CD4-positive, alpha-beta T cell treated with Interleukin-15 for 4 hours (primary cell): ENCODE results near the gene GRIK4.

Experiments
- DNase-seq: peaks from one replicate; pipeline ENCODE4 v3.0.0-alpha.2; 2020; ENCODE audit warnings: low spot score

GRIK4 gene

DNA sequence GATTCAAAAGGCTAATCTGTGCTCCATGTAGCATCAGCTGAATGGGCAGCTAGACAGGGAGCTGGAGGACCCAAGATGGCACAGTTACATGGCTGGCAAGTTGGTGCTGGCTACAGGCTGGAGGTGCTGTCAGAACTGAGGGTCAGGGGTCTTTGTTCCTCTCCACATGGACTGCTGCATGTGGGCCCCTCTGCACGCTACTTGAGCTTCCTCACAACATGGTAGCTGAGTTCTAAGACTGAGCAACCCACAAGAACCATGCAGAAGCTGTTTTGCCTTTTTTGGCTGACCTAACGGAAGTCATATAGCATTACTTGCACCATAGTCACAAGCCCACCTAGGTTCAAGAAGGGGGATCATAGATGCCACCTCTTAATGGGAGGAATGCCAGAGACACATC lies 196.1 kb downstream of the GRIK4 start:
- DNase-seq: no peak

DNA sequence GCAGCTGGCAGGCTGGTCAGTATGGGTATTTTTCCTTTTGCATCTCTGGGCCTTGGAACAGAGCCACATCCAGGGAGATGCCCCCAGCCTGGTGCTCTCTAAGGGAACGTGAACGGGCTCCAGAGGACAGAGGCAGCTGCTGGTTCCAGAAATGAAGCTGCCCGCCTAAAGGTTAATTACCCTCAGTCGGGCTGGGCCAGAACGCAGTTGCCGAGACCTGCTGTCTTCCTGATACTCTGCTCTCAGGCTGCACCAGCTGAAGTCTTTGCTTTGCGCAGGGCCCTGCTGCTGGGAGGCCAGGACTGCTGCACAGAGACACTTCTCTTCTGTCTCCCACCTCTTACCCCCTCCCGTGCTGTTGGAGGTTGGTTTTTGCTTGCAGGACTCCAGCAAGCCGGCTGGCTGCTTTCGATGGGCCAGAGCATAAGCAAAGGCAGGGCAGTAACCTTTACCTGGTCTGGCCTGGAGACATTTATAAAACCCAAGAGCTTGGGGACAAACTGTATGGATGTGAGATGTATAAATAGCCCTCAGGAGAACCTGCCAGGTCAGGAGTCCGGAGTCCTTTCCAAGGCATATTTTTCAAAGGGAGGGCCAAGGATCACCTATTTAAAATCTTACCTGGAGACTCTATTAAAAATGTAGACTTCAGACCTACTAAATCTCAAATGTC lies 197.1 kb downstream of the GRIK4 start:
- no peak for DNase-seq

GRCh38 chr11:120709808-120710207 lies 198.3 kb downstream of the GRIK4 start:
- DNase-seq: no peak

- DNase-seq: no peak
Observed at GRCh38 chr11:120710354-120711131, 199.0 kb downstream of the GRIK4 start.

GRCh38 chr11:120712014-120712413 lies 200.5 kb downstream of the GRIK4 start:
- DNase-seq: no peak

- no peak for DNase-seq
Observed at GRCh38 chr11:120712881-120713280, 201.3 kb downstream of the GRIK4 start.

DNA sequence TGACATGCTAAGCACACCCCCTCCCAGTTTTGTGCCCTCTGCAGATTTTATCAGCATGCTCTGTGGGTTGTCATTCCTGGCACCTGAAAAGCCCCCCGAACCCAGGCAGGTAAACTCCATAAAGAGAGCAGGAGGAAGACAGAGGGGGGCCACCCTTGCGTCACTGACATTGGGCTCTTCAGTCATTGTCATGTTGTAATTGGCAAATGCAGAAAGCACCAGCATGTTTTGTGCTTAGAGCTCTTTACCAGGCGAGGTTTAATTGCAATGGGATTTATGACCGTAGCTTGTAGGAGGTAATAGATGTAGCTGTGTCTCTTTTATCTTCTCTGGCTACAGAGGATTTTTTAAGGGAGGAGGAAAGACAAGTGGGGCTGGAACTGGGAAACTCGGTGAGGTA lies 201.7 kb downstream of the GRIK4 start:
- DNase-seq: no peak

GRCh38 chr11:120714438-120714837 lies 202.9 kb downstream of the GRIK4 start:
- DNase-seq: no peak

- no peak for DNase-seq
Observed at GRCh38 chr11:120715239-120715638, 203.7 kb downstream of the GRIK4 start.

DNA sequence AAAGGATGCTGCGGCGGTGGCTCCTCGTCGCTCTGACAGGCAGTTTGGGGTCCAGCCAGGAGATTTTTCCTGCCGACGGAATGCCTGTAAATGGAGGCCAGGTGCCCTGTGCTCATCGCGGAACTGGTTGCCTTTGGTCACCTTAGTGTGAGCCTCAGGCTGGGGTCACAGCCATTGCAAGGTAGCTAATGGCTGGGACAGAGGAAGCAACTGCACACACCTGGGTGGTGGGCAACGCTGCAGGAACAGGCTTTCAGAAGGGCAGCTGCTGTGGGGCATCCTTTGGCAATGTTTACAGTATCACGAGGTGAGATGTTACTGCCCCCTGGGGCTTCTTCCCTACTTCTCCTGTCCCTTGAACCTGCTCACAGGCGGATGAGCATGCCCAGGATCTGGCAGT lies 205.5 kb downstream of the GRIK4 start:
- no peak for DNase-seq

DNA sequence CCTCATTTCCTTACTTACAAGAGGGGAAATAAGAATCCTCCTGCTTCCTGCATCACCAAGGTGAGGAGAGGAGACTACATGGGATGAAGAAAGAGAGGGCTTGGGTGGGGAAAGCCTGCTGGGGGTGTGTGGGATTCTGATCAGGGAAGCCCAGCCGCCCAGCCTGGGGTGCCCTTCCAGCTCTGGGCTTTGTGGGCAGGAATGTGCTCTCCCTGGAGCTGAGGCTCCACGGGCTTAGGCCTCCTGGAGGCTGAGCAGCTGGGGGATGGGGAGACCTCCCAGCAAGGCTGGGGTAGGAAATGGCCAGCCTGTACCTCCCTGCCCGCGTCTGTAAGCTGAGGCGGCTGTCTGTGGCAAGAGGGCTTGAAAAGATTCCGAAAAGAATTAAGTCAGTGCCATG lies 206.1 kb downstream of the GRIK4 start:
- no peak for DNase-seq

DNA sequence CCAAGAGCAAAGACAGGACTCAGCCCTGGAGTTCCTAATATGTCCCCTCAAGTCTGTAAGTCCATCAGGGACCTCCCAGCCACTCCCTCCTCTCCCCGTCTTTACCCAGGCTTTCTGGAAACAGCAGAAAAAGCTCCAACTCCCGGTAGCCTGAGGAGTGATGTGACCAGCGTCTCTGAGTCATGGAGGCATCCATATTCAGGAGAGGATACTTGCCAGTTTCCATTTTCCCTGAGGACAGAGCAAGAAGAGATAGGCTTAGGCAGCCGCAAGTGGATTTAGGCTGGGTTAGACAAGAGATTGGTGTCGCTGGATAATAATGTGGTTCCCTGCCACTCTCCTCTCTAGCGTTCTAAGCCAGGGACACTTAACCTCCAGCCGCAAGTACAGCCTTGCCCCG lies 206.6 kb downstream of the GRIK4 start:
- no peak for DNase-seq

DNA sequence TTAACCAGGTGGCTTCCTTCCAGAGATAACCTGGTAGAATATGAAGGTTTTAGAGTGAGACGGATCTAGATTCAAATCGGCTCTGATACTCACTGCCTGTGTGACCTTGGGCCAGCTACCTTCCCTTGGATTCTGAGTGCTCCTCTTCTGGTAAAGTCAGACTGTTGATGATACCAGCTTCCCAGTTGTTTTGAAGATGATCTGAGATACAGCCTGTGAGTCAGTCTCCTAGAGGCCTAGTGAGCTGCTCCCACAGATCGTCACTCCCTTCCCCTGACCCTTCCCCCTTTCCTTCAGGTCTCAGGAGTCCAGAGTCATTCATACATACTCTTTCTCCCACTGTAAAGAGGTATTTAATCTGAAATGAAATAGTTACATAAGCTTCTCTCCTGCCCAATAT lies 207.8 kb downstream of the GRIK4 start:
- DNase-seq: no peak

GRCh38 chr11:120720760-120721159 lies 209.2 kb downstream of the GRIK4 start:
- no peak for DNase-seq

DNA sequence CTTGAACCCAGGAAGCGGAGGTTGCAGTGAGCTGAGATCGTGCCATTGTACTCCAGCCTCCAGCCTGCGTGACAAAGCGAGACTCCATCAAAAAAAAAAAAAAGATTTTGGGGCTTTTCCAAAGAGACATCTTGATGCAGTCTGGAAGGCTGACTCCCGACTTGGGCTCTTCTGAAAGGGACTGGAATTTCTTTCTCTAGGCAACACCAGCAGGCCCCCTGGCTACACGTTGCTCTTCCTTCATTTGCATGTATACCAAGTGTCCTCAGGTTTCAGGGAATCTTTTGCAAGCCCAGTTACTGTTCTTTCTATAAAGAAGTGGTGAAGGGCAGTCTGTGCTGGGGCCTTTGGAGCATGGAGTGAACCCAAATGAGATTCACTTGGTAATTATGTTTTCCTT lies 211.0 kb downstream of the GRIK4 start:
- no peak for DNase-seq

- DNase-seq: no peak
Observed at GRCh38 chr11:120723751-120724150, 212.2 kb downstream of the GRIK4 start.

- no peak for DNase-seq
Observed at GRCh38 chr11:120727752-120728151, 216.2 kb downstream of the GRIK4 start.

GRCh38 chr11:120735035-120735434 lies 223.5 kb downstream of the GRIK4 start:
- DNase-seq: no peak

DNA sequence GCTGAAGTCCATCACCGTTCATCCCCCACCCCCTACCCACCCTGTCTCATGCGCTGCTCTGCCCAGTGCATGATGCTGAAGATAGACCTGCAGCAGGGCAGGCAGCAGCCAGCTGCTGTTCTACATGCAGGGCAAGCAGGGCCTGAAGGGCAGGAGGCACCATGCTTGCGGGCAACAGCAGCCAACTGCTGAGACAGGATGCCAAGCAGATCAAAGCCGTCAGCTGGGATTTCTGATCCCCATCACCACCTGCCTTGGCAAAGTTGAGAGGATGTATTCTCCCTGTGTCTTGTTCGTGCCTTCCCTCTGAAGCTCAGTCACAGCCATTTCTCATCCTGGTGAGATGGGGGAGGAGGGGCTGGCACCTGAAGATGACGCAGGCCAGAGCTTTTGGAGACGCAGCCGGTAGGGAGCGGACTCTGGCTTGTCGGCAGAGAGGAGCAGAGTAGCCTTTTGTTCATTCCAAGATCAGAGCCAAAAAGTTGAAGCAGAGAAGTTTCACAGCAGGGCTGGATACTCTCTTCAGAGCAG lies 227.0 kb downstream of the GRIK4 start:
- DNase-seq: no peak

DNA sequence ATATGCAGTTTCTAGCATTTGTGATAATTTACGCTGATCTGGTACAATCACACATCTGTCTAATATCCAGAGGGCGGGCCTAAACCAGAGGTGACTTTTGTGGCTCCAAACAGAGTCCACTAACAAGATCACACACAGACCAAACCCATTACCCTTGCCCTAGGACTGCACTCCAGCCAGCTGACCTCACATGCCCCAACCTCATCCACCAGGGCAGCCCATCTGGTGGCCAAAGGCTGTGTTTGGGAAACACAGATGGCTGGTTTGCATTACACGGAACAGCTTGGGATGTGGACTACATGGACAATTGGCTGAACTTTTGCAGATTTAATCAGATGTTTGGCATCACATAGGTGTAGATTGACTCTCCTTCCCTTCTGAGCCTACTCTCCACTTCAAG lies 228.2 kb downstream of the GRIK4 start:
- no peak for DNase-seq

DNA sequence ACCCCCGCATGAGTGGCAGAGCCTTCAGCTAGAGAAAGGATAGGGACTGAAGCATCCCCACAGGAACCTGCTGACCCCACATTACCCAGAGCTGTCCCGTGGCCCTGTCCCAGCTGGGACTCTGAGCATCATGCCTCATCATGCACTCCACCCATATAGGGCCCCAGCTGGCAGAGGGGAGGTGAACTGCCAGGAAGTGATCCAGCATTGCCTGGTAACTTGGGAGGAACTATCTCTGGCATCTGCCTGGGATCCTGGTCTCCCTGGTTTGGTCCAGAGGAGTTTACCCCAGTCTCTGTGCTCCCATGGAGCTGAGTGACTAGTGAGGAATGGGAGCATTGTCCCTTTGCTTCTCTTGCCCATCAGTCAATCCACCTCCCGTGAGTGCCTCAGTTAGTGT lies 228.8 kb downstream of the GRIK4 start:
- no peak for DNase-seq

DNA sequence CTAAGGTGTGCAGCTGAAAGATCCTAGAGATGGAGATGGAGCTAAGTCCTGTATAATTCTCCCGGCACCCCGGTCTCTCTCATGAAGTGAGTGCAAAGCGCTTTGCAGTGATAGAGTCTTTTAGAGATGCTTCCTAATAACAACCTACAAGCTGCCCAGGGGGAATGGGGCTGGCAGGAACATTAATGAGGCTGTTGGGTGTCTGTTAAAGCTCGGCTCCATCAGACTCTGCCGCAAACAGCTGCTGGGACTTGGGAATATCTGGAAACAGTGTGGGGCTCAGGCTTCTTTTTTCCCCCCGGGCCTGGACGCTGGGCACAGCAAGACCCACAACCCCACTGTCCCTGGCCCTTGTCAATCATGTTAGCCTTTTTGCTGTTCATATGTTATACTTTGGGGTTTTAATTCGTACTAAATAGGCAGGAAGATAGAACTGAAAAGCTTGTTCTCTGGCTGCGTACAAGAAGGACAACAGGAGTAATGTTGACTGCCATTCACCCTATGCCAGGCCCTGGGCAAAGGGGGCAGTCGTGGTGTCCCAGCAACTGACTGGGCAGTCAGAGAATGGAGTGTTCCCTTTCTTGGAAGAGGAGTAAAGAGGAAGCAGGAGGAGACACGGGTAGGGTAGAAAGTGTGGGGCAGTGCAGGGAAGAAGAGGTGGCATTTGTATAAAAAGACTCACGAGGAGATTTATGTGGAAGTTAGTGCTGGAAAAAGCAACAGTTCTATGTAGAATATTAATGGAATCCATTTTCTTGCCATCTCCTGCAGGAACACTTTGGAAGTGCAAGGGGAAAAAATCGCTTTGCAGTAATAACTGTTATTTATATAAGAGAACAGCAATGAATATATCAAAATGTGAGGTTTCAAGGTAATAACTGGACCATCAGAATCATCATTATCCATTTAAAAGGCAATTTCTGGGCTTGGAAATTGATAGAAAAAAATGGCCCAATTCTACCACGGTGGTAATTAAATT lies 232.8 kb downstream of the GRIK4 start:
- no peak for DNase-seq
